ENCODE measurements around the gene FGD3.

- TF ChIP-seq EZH2phosphoT487 (IDR thresholded peaks at IDR 0.05; ENCODE audit: insufficient read depth, low read depth) (no peak), EZH2 (IDR thresholded peaks at IDR 0.05; ENCODE audit: insufficient read depth, poor library complexity, severe bottlenecking) (no peak)
Observed at GRCh38 chr9:92960561-92961290, 13.4 kb downstream of the FGD3 start.
